ENCODE results near the gene CIROP. TPM values are rescaled to one million over a fixed set of nuclear protein-coding genes. Genes with fewer than 3 reads are reported as not detected.
A peak's percentile ranks its signal among the peaks of the same experiment; 100 is the strongest.

CIROP gene
- total RNA-seq, 2 experiments from 2014 or later = not detected

DNA sequence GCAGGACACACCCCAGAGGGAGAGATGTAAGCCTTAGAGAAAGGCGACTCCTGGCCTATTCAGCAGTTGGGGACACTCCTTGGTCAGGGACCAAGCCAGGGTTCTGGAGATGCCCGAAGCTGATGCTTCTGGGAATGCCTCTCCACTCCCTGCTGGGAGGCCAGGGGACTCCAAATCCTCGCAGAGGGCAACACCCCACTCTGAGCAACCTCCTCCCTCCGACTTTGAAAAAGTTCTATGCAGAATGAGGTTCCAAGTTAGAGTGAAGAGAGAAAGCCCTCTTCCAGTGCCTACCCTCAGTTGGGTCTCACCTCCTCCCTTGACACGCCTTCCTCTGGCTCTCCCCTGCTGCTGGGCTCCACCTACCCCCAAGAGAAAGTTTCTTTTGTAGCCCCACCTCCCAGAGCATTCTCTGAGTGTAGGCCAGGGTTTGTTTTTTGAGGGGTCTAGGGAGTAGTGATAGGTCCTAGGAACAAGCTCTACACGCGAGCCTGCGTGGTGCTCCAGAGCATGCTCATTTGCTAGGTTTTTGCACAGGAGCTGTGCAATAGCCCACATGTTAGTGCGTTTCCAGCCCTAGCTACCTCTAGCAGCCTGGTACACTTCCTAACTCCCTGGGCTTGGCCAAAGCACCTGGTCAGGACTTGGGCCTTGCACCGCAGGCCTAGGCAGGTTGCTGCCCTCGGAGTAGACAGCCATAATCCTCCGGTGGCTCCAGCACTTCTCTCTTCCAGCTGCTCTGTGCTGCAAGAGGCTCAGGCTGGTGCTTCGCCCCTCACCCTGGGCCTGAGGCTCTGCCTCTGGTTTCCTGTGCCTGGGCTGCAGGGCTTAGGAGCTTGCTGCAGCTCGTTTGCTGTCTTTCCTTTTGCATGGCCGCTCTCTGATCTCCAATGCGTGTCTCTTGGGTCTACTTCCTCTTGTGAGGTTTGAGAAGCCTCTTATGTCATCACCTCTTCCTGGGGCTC lies 14.9 kb upstream of the CIROP start:
- ChIA-PET CTCF (interaction anchor here (0.6 to 4.3 kb wide), 32 partner anchors 9 to 522 kb away, joined by 3 to 378 read pairs (median 8); partner anchors contain the start of genes ABHD4, ACIN1, C14orf119 and CDH24), POLR2A (interaction anchor here (0.6 to 3.4 kb wide), 6 partner anchors 13 to 289 kb away, joined by 3 to 20 read pairs (median 4); partner anchors contain the start of genes ACIN1 and C14orf119)
- Mint-ChIP-seq H3K4me3 (peak overlapping the region; percentile 48), H3K4me1 (ENCODE audit: low read depth) (peaks cover 41% of the 10 kb centered on the region), H3K36me3 (ENCODE audit: low read depth) (no peaks in the 10 kb centered on the region), H3K9me3 (ENCODE audit: insufficient read depth) (no peaks in the 10 kb centered on the region), H3K27me3 (ENCODE audit: low read depth) (no peaks in the 10 kb centered on the region), H3K27ac (peak overlapping the region; percentile 88)
- DNase-seq = peak; percentile 60
- peak; percentile 65 for ATAC-seq

DNA sequence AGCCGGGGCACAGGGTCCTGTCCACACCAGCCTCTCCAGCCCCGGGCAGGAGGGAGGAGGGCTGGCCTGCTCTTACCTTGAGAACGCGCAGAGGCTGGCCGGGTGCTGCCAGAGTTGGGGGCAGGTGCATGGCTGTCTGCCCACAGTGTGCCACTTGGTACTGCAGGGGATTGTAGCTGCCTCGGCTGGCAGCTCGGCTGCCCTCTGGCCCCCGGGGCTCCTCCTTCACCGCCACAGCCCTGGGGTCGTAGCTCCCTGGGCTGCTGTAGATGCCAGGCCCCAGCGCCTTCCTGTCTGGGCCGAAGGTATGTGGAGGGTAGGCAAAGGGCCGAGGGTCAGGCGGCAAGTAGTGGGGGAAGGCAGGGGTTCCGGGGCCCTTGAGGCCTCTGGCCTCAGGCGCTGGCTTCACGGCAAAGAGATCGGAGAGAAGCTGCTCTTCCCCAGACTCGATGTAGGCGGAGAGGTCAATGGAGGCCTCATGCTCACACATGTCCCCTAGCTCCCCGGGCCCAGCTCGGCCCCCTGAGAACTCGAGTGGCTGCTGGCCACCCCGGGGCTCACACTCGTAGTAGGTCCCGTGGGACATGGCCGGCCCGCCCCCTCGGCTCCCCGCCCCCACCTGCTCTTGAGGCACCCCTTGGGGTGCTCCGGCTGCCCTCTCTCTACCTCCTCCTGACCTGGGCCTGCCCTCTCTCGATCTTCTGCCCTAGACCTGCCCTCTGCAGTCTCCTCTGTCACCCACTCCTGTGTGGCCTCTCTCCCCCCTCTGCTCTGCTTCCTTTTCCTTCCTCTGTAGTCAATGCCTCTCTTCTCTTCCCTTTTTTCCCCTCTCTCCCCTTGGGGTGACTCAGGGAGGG lies 13.9 kb upstream of the CIROP start, which contains the start of gene CEBPE:
TSS of gene CEBPE (minus strand) at position 750 of the 857 bp plus-strand sequence. CDS start at position 586, 164 bp downstream.
- H3K27me3 Mint-ChIP-seq (ENCODE audit: low read depth) = no peaks in the 10 kb centered on the region
- no peak for ATAC-seq
- ChIA-PET CTCF (interaction anchor here (1.0 to 4.3 kb wide), 11 partner anchors 8 to 262 kb away, joined by 4 to 378 read pairs (median 19); partner anchors contain the start of genes ACIN1, C14orf119 and SLC7A8), POLR2A (interaction anchor here (0.7 to 3.4 kb wide), 3 partner anchors 24 to 288 kb away, joined by 3 to 20 read pairs (median 6); partner anchors contain the start of genes ACIN1 and C14orf119)
- H3K9me3 Mint-ChIP-seq (ENCODE audit: insufficient read depth) = no peaks in the 10 kb centered on the region
- peak within 1 kb of the TSS; percentile 88 for H3K27ac Mint-ChIP-seq
- no peak for DNase-seq
- no peaks in the 10 kb centered on the region for H3K36me3 Mint-ChIP-seq (ENCODE audit: low read depth)
- peaks cover 44% of the 10 kb centered on the region for H3K4me1 Mint-ChIP-seq (ENCODE audit: low read depth)
- peak within 1 kb of the TSS; percentile 48 for H3K4me3 Mint-ChIP-seq

- ChIA-PET POLR2A (no interaction called here), CTCF (interaction anchor here (1.7 kb wide), 1 partner anchor 69 kb away, joined by 3 read pairs; no protein-coding TSS in a partner anchor)
- H3K36me3 Mint-ChIP-seq (ENCODE audit: low read depth) = no peaks in the 10 kb centered on the region
- H3K4me3 Mint-ChIP-seq = no peak overlapping the region
- H3K27me3 Mint-ChIP-seq (ENCODE audit: low read depth) = no peaks in the 10 kb centered on the region
- H3K4me1 Mint-ChIP-seq (ENCODE audit: low read depth) = peaks cover 44% of the 10 kb centered on the region
- no peaks in the 10 kb centered on the region for H3K9me3 Mint-ChIP-seq (ENCODE audit: insufficient read depth)
- DNase-seq (no peak), ATAC-seq (no peak)
- H3K27ac Mint-ChIP-seq = no peak overlapping the region
Measured at GRCh38 chr14:23117371-23118020, 12.7 kb upstream of the CIROP start.

- CTCF ChIA-PET = interaction anchor here (1.5 to 1.7 kb wide), 2 partner anchors 10 to 71 kb away, joined by 3 read pairs; no protein-coding TSS in a partner anchor
- H3K27ac Mint-ChIP-seq = no peak overlapping the region
- DNase-seq (no peak), ATAC-seq (no peak)
- H3K4me3 Mint-ChIP-seq = no peak overlapping the region
- H3K9me3 Mint-ChIP-seq (ENCODE audit: insufficient read depth) = no peaks in the 10 kb centered on the region
- peaks cover 31% of the 10 kb centered on the region for H3K4me1 Mint-ChIP-seq (ENCODE audit: low read depth)
- H3K36me3 Mint-ChIP-seq (ENCODE audit: low read depth) = no peaks in the 10 kb centered on the region
- no peaks in the 10 kb centered on the region for H3K27me3 Mint-ChIP-seq (ENCODE audit: low read depth)
- POLR2A ChIA-PET = no interaction called here
Measured at GRCh38 chr14:23115918-23116317, 11.1 kb upstream of the CIROP start.

GRCh38 chr14:23115039-23115731 lies 10.4 kb upstream of the CIROP start:
- H3K9me3 Mint-ChIP-seq (ENCODE audit: insufficient read depth) = no peaks in the 10 kb centered on the region
- H3K4me3 Mint-ChIP-seq = no peak overlapping the region
- DNase-seq (no peak), ATAC-seq (no peak)
- peaks cover 24% of the 10 kb centered on the region for H3K4me1 Mint-ChIP-seq (ENCODE audit: low read depth)
- no peaks in the 10 kb centered on the region for H3K36me3 Mint-ChIP-seq (ENCODE audit: low read depth)
- no peaks in the 10 kb centered on the region for H3K27me3 Mint-ChIP-seq (ENCODE audit: low read depth)
- no peak overlapping the region for H3K27ac Mint-ChIP-seq
- POLR2A ChIA-PET = interaction anchor here (0.6 kb wide), 1 partner anchor 225 kb away, joined by 3 read pairs; no protein-coding TSS in a partner anchor
- CTCF ChIA-PET = interaction anchor here (0.6 to 1.5 kb wide), 2 partner anchors 9 to 46 kb away, joined by 3 read pairs; no protein-coding TSS in a partner anchor

GRCh38 chr14:23114669-23115038 lies 9.9 kb upstream of the CIROP start:
- Mint-ChIP-seq H3K27ac (no peak overlapping the region), H3K36me3 (ENCODE audit: low read depth) (no peaks in the 10 kb centered on the region), H3K4me1 (ENCODE audit: low read depth) (peaks cover 18% of the 10 kb centered on the region), H3K4me3 (no peak overlapping the region), H3K9me3 (ENCODE audit: insufficient read depth) (no peaks in the 10 kb centered on the region), H3K27me3 (ENCODE audit: low read depth) (no peaks in the 10 kb centered on the region)
- POLR2A ChIA-PET = interaction anchor here (1.2 kb wide), 1 partner anchor 19 kb away, joined by 3 read pairs; the partner anchor contains the start of gene C14orf119
- CTCF ChIA-PET = interaction anchor here (2.8 kb wide), 1 partner anchor 46 kb away, joined by 9 read pairs; no protein-coding TSS in a partner anchor
- no peak for ATAC-seq
- no peak for DNase-seq

- no peak overlapping the region for H3K4me3 Mint-ChIP-seq
- H3K27ac Mint-ChIP-seq = peak overlapping the region; percentile 7
- ChIA-PET POLR2A (interaction anchor here (1.2 kb wide), 1 partner anchor 19 kb away, joined by 3 read pairs; the partner anchor contains the start of gene C14orf119), CTCF (interaction anchor here (2.8 kb wide), 1 partner anchor 46 kb away, joined by 9 read pairs; no protein-coding TSS in a partner anchor)
- DNase-seq (no peak), ATAC-seq (no peak)
- no peaks in the 10 kb centered on the region for H3K36me3 Mint-ChIP-seq (ENCODE audit: low read depth)
- peaks cover 13% of the 10 kb centered on the region for H3K4me1 Mint-ChIP-seq (ENCODE audit: low read depth)
- H3K9me3 Mint-ChIP-seq (ENCODE audit: insufficient read depth) = no peaks in the 10 kb centered on the region
- H3K27me3 Mint-ChIP-seq (ENCODE audit: low read depth) = no peaks in the 10 kb centered on the region
Measured at GRCh38 chr14:23114120-23114458, 9.3 kb upstream of the CIROP start.

- H3K27ac Mint-ChIP-seq = no peak overlapping the region
- H3K9me3 Mint-ChIP-seq (ENCODE audit: insufficient read depth) = no peaks in the 10 kb centered on the region
- ChIA-PET CTCF (interaction anchor here (2.8 to 5.5 kb wide), 2 partner anchors 37 to 45 kb away, joined by 9 to 34 read pairs; no protein-coding TSS in a partner anchor), POLR2A (interaction anchor here (1.2 kb wide), 1 partner anchor 18 kb away, joined by 3 read pairs; the partner anchor contains the start of gene C14orf119)
- H3K4me3 Mint-ChIP-seq = no peak overlapping the region
- peaks cover 7% of the 10 kb centered on the region for H3K4me1 Mint-ChIP-seq (ENCODE audit: low read depth)
- H3K36me3 Mint-ChIP-seq (ENCODE audit: low read depth) = no peaks in the 10 kb centered on the region
- DNase-seq = no peak
- H3K27me3 Mint-ChIP-seq (ENCODE audit: low read depth) = no peaks in the 10 kb centered on the region
- ATAC-seq = no peak
Measured at GRCh38 chr14:23113431-23114119, 8.8 kb upstream of the CIROP start.

DNA sequence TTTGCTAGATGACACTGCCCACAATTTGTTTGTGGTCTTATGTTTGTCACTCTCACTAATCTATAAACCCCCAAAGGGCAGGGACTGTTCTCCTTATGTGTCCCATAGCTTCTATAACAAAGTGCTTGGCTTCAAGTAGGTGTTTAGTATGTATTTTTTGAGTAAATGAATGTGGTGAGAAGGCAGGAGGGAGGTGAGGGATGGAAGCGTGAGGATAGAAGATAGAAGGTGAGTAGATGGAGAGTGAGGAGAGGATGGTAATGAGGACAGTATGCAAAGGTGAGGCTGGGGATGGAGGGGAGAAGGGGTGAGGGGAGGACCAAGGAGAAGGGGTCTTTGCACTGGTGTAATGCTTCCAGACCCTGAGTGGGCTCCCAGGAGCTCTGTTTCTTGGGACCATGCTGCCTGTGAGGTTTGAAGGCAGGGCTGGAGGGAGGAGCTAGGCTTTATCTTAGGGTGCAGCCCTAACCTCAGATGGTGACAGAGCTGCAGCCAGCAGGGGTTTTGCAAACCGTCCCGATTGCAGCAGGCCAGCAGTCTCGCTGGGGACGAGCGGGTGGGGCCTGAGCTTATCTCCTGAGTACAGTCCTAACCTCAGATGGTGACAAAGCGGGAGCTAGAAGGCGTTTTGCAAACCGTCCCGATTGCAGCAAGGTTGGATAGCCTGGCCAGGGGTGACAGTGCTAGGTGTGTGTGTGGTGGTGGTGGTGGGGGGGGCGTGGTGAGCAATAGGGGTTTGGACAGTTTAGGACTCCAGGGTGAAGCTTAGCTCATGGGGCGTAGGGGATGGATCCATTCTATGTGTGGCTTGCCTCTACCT lies 7.8 kb upstream of the CIROP start:
- no peak for DNase-seq
- Mint-ChIP-seq H3K27me3 (ENCODE audit: low read depth) (no peaks in the 10 kb centered on the region), H3K27ac (no peak overlapping the region), H3K36me3 (ENCODE audit: low read depth) (no peaks in the 10 kb centered on the region), H3K4me1 (ENCODE audit: low read depth) (peaks cover 3% of the 10 kb centered on the region), H3K4me3 (no peak overlapping the region), H3K9me3 (ENCODE audit: insufficient read depth) (no peaks in the 10 kb centered on the region)
- POLR2A ChIA-PET = no interaction called here
- CTCF ChIA-PET = interaction anchor here (1.0 to 5.5 kb wide), 5 partner anchors 8 to 126 kb away, joined by 3 to 39 read pairs (median 9); partner anchors contain the start of genes ACIN1, C14orf119 and CEBPE
- no peak for ATAC-seq
